ENCODE results near the gene ERP44. TPM values are rescaled to one million over a fixed set of nuclear protein-coding genes. Genes with fewer than 3 reads are reported as not detected.
"Not testable (repeated sequence)": the region's sequence is repeated elsewhere in the genome, so short reads cannot be mapped to it uniquely, and the experiment has no call there.

ERP44 gene
- total RNA-seq, 1 experiment from 2014 or later = 17.4 TPM

DNA sequence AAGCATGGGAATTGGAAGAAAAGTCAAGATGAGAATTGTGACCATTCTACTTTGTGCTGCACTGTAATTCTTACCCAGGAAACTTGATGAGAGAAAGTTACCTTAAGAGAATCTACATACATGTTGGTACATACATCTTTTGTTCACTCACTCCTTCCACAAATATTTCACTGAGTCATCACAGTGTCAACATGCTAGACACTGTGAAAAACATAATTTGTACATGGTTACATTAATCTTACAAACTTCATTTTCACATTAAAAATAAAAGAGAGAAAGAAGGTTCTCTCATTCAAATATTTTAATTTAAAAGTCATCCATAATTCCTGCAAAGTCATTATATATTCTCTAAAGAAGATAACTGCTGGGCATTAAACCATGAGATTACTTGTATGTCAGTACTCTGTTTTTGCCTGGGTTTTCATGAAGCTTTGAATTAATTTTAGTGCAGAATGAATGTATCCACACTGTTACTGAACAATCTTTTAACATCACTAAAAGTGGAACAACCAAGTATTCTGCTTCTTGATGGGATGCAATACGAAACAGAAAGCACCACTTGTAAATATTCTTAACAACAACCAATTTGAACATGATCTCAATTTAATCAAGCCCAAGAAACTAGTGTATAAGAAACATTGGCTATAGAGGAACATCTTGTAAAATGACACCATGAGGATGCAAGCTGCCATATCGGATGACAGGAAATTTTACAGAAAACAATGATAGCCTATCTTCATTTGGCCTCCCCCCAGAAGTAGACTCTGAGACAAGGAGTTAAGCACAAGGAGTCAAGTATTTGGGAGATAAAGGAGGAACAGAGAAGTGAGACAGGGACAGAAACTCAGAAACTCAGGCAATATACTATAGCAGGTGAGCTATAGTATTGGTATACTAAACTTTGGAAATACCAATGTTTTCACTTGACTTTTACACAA, 28.4 kb downstream of the ERP44 start:
- DNase-seq (ENCODE audit: low read depth) = peak; percentile 23

DNA sequence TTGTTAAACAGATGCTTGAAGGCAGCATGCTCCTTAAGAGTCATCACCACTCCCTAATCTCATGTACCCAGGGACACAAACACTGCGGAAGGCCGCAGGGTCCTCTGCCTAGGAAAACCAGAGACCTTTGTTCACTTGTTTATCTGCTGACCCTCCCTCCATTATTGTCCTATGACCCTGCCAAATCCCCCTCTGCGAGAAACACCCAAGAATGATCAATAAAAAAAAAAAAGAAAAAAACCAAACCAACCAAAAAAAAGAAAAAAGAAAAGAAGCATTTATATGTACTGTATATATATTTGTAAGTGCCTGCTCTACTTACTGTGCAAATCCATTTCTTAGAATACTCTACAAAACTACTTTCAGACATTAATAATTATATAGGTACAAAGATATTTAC, 29.7 kb downstream of the ERP44 start:
- not testable (repeated sequence) for DNase-seq (ENCODE audit: low read depth)

DNA sequence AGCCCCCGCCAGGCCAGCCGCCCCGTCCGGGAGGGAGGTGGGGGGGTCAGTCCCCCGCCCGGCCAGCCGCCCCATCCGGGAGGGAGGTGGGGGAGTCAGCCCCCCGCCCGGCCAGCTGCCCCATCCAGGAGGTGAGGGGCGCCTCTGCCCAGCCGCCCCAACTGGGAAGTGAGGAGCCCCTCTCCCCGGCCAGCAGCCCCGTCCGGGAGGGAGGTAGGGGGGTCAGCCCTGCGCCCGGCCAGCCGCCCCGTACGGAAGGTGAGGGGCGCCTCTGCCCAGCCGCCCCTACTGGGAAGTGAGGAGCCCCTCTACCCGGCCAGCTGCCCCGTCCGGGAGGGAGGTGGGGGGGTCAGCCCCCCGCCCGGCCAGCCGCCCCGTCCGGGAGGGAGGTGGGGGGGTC, 30.8 kb downstream of the ERP44 start:
- DNase-seq (ENCODE audit: low read depth) = not testable (repeated sequence)

DNA sequence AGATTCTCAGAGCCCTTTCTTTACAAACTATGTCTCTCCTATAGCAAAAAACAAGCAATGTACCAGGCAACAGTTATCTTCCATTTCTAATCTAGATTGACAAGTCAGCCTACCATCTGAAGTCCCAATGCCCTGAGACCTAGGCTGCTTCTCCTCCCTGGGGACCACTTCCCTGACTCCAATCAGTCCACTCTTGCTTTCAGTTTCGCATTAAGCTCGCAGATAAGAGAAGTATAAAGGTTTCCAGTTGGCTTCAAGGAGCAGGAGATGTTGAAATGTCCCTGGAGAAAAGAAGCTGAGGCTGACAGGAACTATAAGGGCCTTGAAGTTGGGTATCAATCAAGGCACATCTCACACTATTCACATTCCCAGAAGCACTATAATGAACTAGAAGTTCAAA, 32.3 kb downstream of the ERP44 start:
- no peak for DNase-seq (ENCODE audit: low read depth)

DNA sequence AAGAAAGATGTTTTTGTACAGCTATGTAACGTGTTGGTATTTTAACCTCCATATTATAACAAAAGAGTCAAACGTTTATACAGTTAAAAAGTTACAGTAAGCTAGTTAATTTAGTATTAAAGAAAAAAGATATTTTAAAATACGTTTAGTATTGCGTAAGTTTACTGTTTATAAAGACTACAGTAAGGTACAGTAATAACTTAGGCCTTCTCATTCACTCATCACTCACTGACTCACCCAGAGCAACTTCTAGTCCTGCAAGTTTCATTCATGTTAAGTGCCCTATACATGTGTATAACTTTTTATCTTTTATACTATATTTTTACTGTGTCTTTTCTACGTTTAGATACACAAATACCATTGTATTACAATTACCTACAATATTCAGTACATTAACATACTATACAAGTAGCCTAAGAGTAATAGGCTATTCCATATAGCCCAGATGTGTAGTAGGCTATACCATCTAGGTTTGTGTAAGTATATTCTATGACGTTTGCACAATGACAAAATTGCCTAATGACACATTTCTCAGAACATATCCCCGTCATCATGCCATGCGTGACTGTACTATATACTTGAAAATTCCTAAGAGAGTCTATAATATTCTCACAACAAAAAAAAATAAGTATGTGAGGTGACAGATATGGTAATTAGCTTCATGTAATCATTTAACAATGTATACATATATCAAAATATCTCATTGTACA, 33.8 kb downstream of the ERP44 start:
- DNase-seq (ENCODE audit: low read depth) = peak; percentile 73

DNA sequence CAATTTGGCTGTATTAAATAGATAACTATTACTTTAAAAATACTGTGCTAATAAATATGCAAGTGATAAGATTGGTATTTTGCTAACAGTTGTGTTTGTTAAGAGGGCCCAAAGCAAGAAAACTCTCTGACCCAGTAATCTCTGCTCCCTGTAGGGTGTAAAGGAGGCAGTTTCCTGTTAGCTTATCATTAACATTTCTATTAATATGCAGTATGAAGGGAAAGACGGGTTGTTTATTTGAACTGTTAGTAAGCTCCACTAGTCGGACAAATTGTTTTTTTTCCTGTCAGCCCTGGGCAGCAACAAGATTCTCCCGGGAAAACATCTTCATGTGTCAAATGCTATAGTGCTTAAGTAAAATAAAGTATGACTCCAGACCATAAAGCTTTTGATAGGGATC, 35.6 kb downstream of the ERP44 start:
- DNase-seq (ENCODE audit: low read depth) = no peak

DNA sequence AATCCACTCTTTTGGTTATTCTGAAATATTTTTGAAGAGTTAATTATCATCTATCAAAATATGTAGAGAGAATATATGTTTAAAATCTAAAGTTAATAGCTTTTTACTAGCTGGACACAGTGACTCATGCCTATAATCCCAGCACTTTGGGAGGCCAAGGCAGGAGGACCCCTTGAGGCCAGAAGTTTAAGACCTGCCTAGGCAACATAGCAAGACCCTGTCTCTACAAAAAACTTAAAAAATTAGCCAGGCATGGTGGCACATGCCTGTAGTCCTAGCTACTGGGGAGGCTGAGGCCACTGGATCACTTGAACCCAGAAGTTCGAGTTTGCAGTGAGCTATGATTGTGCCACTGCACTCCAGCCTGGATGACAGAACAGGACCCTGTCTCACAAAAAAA, 36.1 kb downstream of the ERP44 start:
- not testable (repeated sequence) for DNase-seq (ENCODE audit: low read depth)

DNA sequence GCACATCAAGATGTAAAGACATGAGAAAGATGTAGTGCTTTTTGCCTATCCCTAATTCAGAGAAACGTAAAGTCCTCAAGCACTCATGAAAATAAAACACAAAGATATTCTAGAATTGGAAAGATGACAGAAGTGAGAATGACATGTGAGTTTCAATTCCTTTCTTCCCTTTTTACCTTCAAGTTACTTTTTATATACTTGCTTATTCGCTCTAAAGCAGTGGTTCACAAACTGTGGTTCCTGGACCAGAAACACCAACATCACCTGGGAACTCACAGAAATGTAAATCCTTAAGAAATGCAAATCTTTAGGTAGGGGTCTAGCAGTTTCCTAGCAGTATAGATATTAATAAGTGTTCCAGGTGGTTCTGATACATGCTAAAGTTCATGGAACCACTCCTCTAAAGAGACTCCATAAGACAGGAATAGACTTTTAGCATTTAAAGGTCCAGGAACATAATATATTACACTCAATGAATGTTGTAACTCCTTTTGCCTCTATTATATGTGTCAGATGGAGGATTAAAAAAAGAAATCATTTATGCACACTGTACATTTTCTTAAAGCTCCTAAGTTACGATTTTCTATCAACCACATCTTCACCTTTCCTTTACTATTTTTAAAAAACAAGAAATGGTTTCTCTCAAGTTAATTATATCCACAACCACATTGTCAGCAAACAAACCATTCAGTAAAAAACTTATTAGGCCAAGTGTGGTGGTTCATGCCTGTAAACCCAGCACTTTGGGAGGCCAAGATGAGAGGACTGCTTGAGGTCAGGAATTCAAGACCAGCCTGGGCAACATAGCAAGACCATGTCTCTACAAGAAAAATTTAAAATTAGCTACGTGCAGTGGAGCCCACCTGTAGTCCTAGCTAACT, 39.9 kb downstream of the ERP44 start:
- DNase-seq (ENCODE audit: low read depth) = no peak

DNA sequence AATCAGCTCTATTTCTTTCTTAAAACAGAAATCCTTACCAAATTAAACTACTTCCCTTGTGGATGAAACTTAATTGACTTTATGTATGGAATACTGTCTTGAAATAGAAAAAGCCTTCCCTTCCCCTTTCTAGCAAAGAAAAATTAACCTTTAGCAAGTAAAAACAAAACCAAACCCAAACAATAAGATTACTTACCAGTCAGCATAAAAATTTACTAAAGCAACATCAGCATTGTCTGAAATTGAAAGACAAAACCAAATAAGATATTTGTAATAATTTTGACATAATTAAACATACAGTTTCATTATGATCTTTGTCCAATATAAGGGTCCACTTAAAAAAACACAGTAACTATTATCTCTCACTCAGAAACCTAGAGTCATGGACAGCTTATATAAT, 41.2 kb downstream of the ERP44 start:
- no peak for DNase-seq (ENCODE audit: low read depth)

DNA sequence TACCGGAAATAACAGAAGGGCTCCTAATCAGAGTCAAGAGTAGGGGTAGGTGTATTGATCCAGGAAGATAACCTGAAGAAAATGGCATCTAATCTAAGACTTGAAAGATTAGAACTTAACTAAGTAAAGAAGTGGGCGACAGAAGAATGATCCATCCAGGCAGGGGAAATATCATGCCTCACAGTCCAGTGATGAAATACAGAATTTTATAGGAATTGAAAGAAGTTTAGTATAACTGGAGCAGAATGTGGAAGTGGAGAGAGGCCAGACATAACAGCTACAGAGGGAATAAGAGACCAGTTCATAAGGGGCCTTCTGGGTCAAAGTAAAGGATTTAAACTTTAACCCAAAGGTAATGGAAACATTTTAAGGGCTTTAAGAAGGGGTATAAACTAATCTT, 42.2 kb downstream of the ERP44 start:
- no peak for DNase-seq (ENCODE audit: low read depth)

DNA sequence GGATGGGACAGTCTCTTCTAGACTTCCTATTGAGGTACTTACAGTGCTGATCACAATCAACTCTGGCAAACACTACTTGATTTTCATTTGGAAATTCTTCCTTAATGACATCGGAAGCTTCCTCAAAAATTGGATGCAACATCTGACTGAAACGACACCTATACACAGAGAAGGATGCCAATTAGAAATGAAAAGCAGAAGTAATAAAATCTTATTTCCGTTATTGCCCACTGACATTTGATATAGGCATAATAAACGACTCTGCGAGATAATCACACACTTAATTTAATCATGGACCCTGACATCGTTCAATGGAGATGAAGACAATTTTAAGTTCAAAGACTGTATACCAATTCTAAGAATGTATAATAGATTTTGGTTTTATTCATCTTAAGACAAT, 46.4 kb downstream of the ERP44 start:
- DNase-seq (ENCODE audit: low read depth) = no peak

DNA sequence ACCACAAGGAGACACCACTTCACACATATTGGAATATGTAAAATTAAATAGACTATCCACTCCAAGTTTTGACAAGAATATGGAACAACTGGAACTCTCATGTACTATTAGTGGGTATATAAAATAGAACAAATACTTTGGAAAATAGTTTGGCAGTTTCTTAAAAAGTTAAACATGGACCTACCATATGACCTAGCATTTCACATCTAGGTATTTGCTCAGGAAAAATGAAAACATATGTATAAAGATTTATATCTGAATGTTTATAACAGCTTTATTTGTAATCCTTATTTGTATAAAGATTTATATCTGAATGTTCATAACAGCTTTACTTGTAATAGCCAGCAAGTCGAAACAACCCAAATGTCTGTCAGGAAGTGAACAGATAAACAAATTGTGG, 49.2 kb downstream of the ERP44 start:
- no peak for DNase-seq (ENCODE audit: low read depth)

DNA sequence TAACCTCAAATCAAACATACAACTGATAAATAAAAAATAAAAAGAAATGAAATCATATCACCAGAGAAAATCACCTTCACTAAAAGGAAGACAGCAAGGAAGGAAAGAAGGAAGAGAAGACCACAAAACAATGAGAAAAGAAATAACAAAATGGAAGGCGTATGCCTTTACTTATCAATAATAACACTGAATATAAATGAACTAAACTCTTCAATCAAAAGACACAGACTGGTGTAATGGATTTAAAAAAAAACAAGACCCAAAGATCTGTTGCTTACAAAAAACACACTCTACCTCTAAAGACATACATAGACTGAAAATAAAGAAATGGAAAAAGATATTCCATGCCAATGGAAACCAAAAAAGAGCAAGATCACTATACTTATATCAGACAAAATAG, 60.3 kb downstream of the ERP44 start:
- no peak for DNase-seq (ENCODE audit: low read depth)

DNA sequence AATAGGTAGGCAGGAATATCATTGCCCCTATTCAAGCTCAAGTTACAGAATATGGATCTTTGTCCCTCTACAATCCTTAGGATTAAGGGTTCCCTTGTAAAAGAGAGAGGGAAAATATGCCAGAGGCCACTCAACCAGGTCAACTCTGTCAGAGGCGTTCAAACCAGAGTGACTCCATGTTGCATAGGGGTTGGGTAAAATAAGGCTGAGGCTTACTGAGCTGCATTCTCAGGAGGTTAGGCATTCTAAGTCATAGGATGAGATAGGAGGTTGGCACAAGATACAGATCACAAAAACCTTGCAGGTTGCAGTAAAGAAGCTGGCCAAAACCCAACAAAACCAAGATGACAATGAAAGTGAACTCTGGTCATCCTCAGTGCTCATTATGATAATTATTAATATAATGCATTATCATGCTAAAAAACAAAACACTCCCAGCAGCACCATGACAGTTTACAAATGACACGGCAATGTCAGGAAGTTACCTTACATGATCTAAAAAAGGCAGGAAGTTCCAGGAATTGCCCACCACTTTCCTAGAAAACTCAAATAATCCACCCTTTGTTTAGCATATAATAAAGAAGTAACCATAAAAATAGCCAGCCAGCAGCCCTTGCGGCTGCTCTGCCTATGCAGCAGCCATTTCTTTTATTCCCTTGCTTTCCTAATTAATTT, 64.8 kb downstream of the ERP44 start:
- no peak for DNase-seq (ENCODE audit: low read depth)

DNA sequence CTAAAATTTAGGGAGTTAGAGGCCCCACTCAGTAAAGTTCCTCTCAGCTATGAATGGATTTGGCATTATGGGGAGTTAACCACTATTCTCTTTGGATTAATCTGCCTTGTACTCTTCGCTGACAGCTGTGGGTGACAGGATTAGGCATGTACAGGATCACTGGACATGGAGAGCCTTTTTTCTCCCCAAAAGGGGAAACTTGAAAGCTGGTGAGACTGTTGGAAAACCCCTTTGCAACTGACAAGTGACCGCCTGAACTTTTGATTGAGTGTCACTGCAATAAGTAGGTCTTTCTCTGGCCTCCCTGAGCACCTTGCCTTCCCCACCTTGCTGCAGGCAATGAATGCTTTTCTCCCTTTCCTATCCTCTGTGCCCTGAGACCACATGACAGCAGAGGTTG, 68.3 kb downstream of the ERP44 start:
- DNase-seq (ENCODE audit: low read depth) = no peak

DNA sequence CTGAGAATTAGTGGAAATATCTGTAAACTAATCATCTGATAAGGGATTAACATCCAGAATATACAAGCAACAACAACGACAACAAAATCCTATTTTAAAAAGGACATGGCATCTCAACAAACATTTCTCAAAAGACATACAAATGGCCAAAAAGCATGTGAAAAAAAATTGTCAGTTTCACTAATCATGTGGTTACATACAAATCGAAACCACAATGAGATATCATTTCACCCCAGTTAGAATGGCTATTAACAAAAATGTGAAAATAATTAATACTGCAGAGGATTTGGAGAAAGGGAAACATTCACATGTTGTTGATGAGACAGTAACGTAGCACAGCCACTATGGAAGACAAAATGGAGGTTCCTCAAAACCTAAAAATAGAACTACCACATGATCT, 69.5 kb downstream of the ERP44 start:
- no peak for DNase-seq (ENCODE audit: low read depth)

DNA sequence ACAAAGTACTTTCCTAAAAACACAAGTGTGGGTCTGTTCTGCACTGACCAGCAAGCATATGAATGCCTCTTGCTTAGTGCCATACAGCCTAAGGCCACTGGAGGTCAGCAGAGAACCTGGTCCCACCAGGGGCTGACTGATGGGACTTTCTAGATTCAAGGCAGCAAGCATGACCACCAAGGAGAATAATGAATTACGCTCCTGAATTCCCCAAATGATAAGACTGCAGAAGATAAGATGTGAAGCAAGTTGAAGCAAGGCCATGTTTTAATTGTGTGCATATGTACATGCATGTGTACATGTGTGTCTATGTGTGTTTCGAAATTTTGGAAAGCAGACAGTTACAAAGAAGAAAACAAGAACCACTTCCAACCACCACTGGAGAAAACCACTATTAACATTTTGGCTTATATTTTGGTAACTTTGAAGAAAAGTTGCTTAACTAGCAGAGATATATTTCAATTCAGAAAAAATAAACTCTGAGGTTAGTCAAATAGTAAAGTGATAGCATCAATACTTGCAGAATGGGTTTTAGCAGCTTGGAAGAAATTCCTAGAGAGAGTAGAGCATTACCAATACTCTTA, 70.5 kb downstream of the ERP44 start:
- peak; percentile 62 for DNase-seq (ENCODE audit: low read depth)

DNA sequence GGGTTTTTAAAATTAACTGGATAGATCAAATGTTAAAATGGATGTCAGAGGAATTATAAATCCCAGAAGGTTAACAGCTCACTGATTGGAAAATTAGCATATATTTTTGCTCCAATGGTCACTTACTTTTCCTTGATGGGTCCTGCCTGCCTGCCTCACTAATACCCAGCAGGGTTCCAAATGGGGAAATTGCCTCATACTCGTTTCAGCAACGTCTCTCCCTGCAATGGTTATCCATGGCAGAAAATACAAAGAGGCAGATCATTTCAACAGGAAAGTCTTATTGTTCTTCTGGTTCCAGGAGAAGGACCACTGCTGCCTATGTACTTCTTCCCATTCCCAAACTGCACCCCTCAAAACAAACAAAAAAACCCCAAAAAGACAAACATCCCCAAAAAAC, 71.3 kb downstream of the ERP44 start:
- DNase-seq (ENCODE audit: low read depth) = no peak

DNA sequence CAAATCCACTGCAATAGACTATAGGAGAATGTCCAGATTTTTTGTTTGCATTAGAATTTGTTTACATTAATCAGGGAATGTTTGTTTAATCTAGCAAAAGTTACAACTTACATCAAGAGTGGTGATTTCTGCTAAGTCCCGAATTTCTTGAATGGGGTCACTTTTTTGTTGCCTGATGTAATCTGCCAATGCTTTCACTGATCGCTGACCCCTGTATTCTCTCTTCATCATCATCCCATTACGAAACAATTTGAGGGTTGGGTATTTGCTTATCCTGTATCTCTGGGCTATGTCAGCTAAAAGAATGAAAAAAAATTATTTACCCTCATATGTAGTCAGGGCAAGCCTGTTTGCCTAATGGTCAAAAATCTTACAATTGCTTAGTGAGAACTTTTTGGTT, 76.9 kb downstream of the ERP44 start:
- no peak for DNase-seq (ENCODE audit: low read depth)

DNA sequence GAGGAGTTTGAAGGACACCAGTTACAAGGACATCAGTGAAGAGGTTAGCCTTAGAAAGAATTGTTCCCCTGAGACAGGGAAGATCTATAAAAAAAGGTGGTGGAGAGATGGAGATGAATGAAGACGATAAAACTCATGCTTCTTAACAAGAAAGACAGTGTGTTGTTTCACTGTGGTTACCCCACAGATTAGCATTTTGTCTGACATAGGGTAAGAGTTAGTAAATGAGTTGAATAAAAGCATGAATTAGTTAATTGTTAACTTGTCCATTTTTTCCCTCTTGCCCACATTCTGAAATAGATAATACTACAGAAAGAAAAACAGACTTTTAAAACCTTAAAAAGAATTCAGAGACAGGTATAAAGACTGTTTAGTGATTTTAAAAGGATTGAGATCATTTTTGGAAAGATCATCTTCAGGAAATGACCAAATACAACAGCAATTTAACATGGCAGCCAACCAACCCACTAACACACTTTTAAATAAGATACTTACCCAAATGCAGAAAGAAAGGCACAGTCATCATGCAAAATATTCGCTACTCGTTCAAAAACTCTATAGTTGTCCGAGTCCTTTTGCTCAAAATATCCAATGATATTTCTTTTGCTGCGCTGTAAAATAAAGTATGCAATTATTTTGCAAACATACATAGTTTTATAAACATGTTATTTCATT, 78.5 kb downstream of the ERP44 start:
- peak; percentile 15 for DNase-seq (ENCODE audit: low read depth)

Measured in HT1080 (cell line).